NOMO-1 (cell line): ENCODE data around the gene CXCL17.

Experiments used
- DNase-seq, 2 experiments: peaks; one replicate each; lab custom pipeline; 2025; ENCODE audit not compliant: unreplicated experiment in 2 of 2; lab: John Stamatoyannopoulos, UW

Gene CXCL17

GRCh38 chr19:42426643-42427042 is 16.1 kb downstream of the CXCL17 start:
- no peak for DNase-seq

DNA sequence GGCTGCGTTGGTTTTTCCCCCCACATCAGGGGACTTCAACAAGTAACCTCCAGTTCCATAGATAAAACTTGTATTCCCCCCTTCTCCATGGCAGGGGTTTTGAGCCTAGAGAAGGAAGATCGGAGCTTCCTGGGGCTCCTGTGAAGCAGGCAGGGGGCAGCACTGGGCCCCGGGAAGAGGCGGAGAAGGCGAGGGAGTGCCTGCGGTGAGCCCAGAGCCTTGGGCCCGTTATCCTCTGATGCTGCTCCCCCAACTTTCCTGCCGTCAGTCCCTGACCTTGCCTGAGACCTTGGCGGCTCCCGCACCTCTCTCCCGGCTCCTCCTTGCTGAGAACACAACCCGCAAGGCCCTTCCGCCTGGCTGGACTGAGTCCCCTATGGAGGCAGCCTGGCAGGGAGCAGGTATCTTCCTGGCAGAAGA is 18.0 kb downstream of the CXCL17 start:
- no peak for DNase-seq

GRCh38 chr19:42424345-42424707 is 18.4 kb downstream of the CXCL17 start:
- DNase-seq, result no peak

GRCh38 chr19:42423462-42424344 is 19.0 kb downstream of the CXCL17 start:
- DNase-seq, result peak; percentile 89 to 91

- peak; percentile 27 to 30 for DNase-seq
These were observed 19.8 kb downstream of the CXCL17 start for GRCh38 chr19:42422901-42423461.

DNA sequence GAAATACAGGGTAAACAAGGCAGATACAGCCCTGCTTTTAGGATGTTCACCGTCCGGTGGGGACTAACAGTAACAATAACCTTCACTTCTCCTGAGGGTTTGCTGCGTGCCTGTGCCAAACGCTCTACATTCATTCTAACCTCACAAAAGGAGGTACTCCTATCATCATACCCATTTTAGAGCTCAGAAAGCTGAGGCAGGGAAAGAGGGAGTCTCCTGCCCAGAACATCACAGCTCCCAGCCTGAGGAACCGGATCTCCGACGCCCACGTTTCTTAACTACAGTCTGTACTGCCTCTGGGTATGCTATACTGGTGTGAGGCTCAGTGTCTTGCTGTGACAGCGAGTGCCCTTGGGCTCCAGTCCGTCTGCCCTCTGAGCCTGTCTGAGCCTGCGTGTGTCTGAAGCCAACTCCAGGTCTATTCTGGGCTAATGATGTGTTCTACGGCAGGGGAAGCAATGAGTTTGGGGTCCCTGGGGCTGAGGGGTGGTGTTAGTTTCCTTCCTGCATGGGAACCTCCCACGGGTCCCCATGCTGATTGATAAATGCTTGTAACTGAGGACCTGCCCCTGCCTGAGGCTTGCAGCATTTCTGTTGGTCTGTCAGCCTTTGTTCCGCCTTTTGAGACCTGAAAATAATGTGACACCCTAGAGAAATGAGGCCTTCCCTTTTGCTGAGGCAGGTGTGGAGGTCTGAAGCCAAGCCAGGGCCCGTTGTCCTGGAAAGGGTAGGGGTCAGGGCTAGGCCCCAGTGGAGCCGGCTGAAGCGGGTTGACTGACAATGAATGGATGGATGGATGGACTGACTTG is 20.4 kb downstream of the CXCL17 start:
- peak; percentile 28 to 29 for DNase-seq

- DNase-seq, result no peak
These were observed 21.1 kb downstream of the CXCL17 start for GRCh38 chr19:42421591-42422031.

GRCh38 chr19:42421101-42421500 is 21.6 kb downstream of the CXCL17 start:
- DNase-seq, result no peak

GRCh38 chr19:42420055-42420544 is 22.6 kb downstream of the CXCL17 start:
- DNase-seq, result peak in 1 of 2 experiments; percentile 42

GRCh38 chr19:42419309-42419708 is 23.4 kb downstream of the CXCL17 start:
- DNase-seq, result no peak

DNA sequence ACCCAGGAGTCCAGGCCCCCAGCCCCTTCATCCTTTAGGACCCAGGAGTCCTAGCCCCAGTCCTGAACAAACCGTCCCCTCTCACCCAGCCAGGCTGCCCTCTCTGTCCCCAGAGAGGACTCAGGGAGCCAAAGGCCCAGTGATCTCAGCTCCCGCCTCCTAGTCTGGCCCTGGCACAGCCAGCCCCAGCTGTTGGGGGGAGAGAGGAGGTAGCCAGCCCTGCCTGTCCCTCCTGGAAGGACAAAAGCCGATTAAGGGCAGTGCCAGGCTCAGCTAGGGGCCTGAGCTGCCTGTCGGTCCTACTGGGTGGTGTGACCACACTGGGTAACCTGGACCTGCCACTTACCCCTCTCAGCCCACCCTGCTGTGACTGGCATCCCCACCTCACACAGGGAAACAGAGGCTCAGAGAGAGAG is 30.1 kb downstream of the CXCL17 start:
- no peak for DNase-seq

DNA sequence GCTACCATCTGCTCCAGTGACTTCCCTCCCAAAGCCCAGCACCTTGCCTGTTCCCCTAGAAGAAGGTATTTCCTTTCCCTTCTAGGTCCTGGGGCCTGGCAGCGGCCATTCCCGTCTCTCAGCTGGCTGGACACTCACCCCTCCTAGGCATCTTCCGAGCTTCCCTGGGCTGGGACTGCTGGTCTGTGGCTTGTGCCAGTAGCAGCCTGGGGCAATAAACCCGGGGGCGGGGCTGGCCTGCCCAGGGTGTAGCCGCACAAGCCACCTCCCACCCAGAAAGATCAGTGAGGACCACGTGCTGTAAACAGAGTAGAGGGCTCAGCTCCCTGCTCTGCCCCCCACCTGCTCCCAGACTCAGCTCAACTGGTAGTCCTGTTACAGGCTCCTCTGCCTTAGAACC is 30.5 kb downstream of the CXCL17 start:
- DNase-seq, result no peak

DNA sequence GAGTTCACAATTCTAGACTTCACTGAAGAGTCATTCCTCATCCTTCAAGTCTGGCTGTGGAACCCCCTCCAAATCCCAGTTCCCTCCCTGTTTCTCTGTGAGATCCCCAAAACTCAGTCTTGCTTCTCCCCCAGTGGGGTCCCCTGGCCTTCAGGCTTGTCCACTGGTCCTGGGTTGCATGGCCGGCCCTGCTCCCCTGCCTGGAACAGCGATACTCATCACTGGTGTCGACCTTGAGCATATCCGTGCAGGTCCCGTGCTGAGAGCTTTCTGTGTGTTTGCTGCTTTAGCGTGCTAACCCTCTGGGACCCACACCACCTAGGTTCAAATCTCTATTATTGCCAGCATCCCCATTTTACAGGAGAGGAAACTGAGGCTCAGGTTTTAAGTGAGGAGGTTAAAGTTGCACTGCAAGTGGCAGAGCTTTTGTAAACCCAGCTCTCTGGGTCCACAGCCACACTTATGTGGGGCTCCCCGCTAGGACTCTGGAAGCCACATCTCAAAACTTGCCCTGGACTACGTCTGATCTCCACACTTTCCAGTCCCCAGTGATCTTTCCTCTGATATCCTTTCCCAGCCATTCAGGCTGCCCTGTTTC is 31.1 kb downstream of the CXCL17 start:
- no peak for DNase-seq

- no peak for DNase-seq
These were observed 32.4 kb downstream of the CXCL17 start for GRCh38 chr19:42410371-42410770.

DNA sequence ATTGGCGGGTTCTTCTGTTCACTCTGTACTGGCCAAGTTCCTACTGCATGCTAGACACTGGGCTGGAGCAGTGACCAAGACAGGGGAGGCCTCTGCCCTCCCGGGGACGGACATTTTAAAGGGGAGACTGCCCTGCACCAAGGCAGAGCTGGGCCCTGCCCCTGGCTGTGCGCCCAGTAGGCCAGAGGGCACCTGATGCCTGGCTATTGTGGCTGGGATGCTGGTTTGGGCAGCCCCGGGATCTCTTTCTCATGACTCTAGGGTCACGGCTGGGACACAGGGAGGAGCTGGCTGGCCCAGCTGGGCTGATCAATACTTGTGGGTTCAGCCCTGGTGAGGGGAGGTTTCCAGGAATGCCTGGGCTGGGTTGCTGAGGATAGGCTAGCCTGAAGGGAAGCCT is 33.3 kb downstream of the CXCL17 start:
- no peak for DNase-seq

- no peak for DNase-seq
These were observed 35.0 kb downstream of the CXCL17 start for GRCh38 chr19:42407816-42408175.

DNA sequence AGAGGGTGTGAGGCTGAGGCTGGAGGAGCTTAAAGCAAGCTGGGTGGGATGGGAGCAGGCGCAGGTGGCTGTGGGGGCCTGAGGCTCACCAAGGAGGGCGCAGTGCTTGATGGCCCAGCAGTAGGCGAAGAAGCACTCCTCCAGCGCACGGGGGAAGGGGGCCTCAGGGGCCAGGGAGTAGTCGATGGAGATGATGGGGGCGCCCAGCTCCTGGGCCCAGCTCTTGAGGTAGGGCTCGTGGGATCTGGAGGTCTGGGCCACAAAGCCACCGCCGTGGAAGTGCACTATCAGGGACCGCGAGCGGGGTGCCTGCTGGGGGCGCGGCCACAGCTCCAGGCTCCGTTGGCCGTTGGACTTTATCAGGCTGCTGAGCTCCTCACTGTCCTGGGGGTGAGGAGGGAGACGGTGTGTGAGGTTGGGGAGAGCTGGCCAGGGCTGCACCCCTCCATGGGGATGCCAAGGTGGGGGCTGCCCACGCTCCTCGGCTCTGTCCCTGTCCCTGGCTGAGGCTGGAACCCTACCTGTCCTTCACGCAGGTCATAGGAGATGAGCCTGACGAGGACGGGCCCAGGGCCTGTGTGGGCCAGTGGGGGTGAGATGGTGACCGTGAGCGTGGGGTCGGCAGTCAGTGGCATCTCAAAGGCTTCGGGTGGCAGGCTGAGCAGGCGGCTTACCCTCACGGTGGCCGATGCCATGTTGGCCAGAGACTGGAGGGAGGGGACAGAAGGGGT is 35.5 kb downstream of the CXCL17 start:
- no peak for DNase-seq

DNA sequence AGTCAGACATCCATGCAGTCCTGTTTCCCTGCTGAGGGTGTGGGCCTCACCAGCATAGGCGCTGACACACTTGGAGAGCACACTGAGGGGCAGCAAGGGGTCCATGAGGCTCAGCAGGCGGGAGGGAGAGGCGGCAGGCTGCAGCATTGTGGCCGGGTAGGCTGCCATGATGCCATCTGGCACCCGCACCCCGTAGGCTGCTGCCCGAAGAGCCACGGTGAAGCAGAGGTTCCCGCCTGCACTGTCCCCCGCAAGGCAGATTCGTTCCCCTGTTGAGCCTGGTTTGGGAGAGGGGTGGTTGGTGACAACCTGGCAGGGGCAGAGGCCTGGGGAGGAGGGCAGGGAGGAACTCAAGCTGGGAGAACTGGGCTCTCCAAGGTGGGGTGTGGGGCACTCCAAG is 36.6 kb downstream of the CXCL17 start:
- DNase-seq, result no peak

DNA sequence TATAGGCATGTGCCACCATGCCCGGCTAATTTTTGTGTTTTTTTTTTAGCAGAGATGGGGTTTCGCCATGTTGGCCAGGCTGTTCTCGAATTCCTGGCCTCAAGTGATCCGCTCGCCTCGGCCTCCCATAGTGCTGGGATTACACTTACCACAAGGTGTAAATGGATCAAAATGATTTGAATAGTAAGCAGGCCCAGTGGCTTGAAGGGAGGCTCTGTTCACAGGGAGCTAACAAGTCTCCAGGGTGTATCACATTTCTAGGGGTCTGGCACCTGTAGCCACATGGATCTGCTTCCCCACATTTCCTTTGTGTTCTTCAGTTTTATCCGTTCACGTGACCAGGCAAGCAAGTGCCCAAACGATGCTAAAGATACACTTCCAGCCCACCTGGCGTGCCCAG is 39.2 kb downstream of the CXCL17 start:
- no peak for DNase-seq

DNA sequence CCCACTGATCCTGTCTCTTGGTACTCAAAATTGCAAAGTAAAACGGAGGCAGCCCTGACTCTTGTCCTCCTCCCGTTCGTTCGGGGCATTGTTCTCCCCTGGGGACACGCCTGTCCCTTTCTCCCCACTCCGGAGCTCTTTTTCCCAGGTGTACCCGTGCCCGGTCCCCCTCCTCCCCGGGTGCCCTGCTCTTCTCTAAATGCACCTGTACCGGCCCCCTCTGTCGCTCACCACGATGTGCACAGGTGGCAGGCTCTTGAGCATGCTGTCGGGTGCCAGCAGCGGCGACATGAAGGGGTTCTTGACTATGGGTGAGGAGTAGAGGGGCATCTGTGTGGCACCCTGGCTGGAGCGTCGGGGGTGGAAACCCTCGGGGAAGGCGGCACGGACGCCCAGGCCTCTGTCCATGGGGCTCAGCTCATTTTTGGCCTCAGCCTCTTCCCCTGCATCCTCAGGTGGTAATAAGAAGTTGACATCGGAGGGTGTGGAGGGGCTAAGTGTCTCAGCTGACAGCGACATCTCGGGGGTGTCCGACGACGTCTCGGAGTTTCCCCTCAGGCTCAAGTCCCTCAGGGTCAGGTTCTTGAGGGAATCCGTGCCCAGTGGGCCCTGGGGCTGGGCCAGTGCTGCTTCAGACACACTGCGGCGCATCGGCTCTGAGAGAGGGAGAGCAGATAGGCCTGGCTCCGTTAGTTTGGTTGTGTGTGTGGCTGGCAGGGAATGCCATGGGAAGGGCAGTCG is 40.2 kb downstream of the CXCL17 start:
- DNase-seq, result no peak
